K562 (cell line): ENCODE results near the gene MBOAT2. TPM values are rescaled to one million over a fixed set of nuclear protein-coding genes. Genes with fewer than 3 reads are reported as not detected.

Source experiments
- ARID1B ChIP-seq: fragments of 450-650 bp; IDR thresholded peaks from 2 replicates; pipeline ENCODE4 v1.6.1; 2016; ENCODE audit warnings: antibody characterized with exemption, mild to moderate bottlenecking, inconsistent platforms
- ATF2 ChIP-seq: sonication (generic); formaldehyde crosslinking; IDR thresholded peaks from 2 replicates; pipeline ENCODE4 v1.8.1; 2022; ENCODE audit warnings: missing genetic modification reagents
- ATF6 ChIP-seq: sonication (generic); formaldehyde crosslinking; IDR thresholded peaks from 2 replicates; pipeline ENCODE4 v1.4.0; 2020; ENCODE audit warnings: mild to moderate bottlenecking, missing genetic modification reagents
- BRD4 ChIP-seq: fragments of 200-600 bp; sonication (generic); IDR thresholded peaks from 2 replicates; pipeline ENCODE4 v1.6.1; 2017; ENCODE audit warnings: inconsistent platforms
- FOS ChIP-seq: IDR thresholded peaks from 3 replicates; pipeline ENCODE4 v1.6.1; 2011; ENCODE audit not compliant: insufficient read length; ENCODE audit errors: extremely low read depth
- FOXA3 ChIP-seq, 2 experiments: fragments of 450-650 bp in 1 of 2; sonication (generic) in 1 of 2; formaldehyde crosslinking; IDR thresholded peaks in 1 of 2; conservative IDR thresholded peaks in 1 of 2; 2 replicates each; pipeline versions ENCODE4 v1.4.0 to v1.8.0; 2020 to 2022; ENCODE audit warnings: mild to moderate bottlenecking in 2 of 2, missing genetic modification reagents in 1 of 2
- IRF2 ChIP-seq: sonication (generic); formaldehyde crosslinking; IDR thresholded peaks from 2 replicates; pipeline ENCODE4 v1.8.1; 2022; ENCODE audit warnings: mild to moderate bottlenecking, missing genetic modification reagents
- KAT8 ChIP-seq: fragments of 450-650 bp; IDR thresholded peaks from 2 replicates; pipeline ENCODE4 v1.6.1; 2016; ENCODE audit warnings: low read depth, mild to moderate bottlenecking
- KLF6 ChIP-seq: fragments of 250-450 bp; sonication (Bioruptor Pico); IDR thresholded peaks from 2 replicates; pipeline ENCODE4 v1.4.0; 2020; ENCODE audit warnings: mild to moderate bottlenecking, moderate library complexity, borderline replicate concordance
- MED1 ChIP-seq: sonication (generic); formaldehyde crosslinking; IDR thresholded peaks from 2 replicates; pipeline ENCODE4 v1.8.1; 2023; ENCODE audit warnings: missing genetic modification reagents, borderline replicate concordance
- MEF2A ChIP-seq: IDR thresholded peaks from 2 replicates; pipeline ENCODE4 v1.6.1; 2011; ENCODE audit warnings: low read depth, mild to moderate bottlenecking, low read length, moderate library complexity; ENCODE audit not compliant: control insufficient read depth
- MEIS2 ChIP-seq: fragments of 450-650 bp; IDR thresholded peaks from 2 replicates; pipeline ENCODE4 v1.6.1; 2014; ENCODE audit warnings: mild to moderate bottlenecking; ENCODE audit not compliant: partially characterized antibody
- NCOA1 ChIP-seq: fragments of 450-650 bp; IDR thresholded peaks from 2 replicates; pipeline ENCODE4 v1.6.1; 2016; ENCODE audit warnings: low read depth
- NFRKB ChIP-seq: fragments of 450-650 bp; IDR thresholded peaks from 2 replicates; pipeline ENCODE4 v1.6.1; 2016; ENCODE audit warnings: low read depth
- NUFIP1 ChIP-seq: fragments of 450-650 bp; IDR thresholded peaks from 2 replicates; pipeline ENCODE4 v1.6.1; 2018; ENCODE audit not compliant: partially characterized antibody
- OTX1 ChIP-seq: fragments of 450-650 bp; formaldehyde crosslinking; IDR thresholded peaks from 2 replicates; pipeline ENCODE4 v1.4.0; 2022; ENCODE audit warnings: mild to moderate bottlenecking
- PATZ1 ChIP-seq: fragments of 250-450 bp; sonication (Bioruptor Pico); IDR thresholded peaks from 2 replicates; pipeline ENCODE4 v1.5.0; 2020; ENCODE audit warnings: mild to moderate bottlenecking, borderline replicate concordance
- PHB2 ChIP-seq: fragments of 450-650 bp; IDR thresholded peaks from 2 replicates; pipeline ENCODE4 v1.6.1; 2017; ENCODE audit warnings: low read depth
- PHF20 ChIP-seq: fragments of 450-650 bp; IDR thresholded peaks from 2 replicates; pipeline ENCODE4 v1.6.1; 2018; ENCODE audit not compliant: partially characterized antibody
- RBM25 ChIP-seq: fragments of 200-400 bp; formaldehyde crosslinking; IDR thresholded peaks from 2 replicates; pipeline ENCODE4 v1.6.1; 2018; ENCODE audit warnings: low read length, low read depth, moderate library complexity; ENCODE audit not compliant: severe bottlenecking
- RNF2 ChIP-seq: sonication (generic); IDR thresholded peaks from 2 replicates; pipeline ENCODE4 v1.6.1; 2016
- RUNX1 ChIP-seq: sonication (generic); IDR thresholded peaks from 2 replicates; pipeline ENCODE4 v1.6.1; 2016; ENCODE audit warnings: antibody characterized with exemption, low read depth
- SAFB ChIP-seq: fragments of 200-400 bp; formaldehyde crosslinking; IDR thresholded peaks from 2 replicates; pipeline ENCODE4 v1.6.1; 2017; ENCODE audit warnings: low read depth, low read length, borderline replicate concordance
- ZNF24 ChIP-seq: fragments of 450-650 bp; IDR thresholded peaks from 2 replicates; pipeline ENCODE4 v1.6.1; 2016
- ZNF507 ChIP-seq: conservative IDR thresholded peaks from 2 replicates; pipeline ENCODE4 v1.6.1; 2017; ENCODE audit warnings: missing genetic modification characterization, missing compliant biosample characterization
- ZNF583 ChIP-seq: fragments of 250-450 bp; sonication (Bioruptor Pico); IDR thresholded peaks from 2 replicates; pipeline ENCODE4 v1.4.0; 2020
- ZNF77 ChIP-seq: fragments of 250-450 bp; sonication (Bioruptor Pico); IDR thresholded peaks from 2 replicates; pipeline ENCODE4 v1.5.0; 2020
- polyA plus RNA-seq, 8 experiments: library from polyadenylated mRNA; depleted of rRNA in 4 of 8; stranded (reverse) in 5 of 8; unstranded in 3 of 8; fragments of >200 nt; fragmentation: Nextera tagmentation in 2 of 8; fragmentation: Illumina TruSeq in 1 of 8; extraction: Ambion mirVana in 2 of 8; extraction: Trizol in 1 of 8; gene quantifications; 2 replicates each; pipeline versions ENCODE4 v1.2.1 to v1.2.3, GENCODE V29; 2011 to 2014; ENCODE audit warnings: inconsistent platforms in 1 of 8, missing spikeins in 1 of 8
- total RNA-seq, 7 experiments: library from RNA; depleted of rRNA in 6 of 7; stranded (reverse); fragments of >200 nt in 6 of 7; fragmentation: Illumina TruSeq in 2 of 7; extraction: Trizol in 2 of 7; gene quantifications; 2 replicates each; pipeline versions ENCODE4 v1.2.1 to v1.2.3, GENCODE V29; 2011 to 2021; ENCODE audit warnings: low replicate concordance in 1 of 7

The MBOAT2 gene
- total and polyA plus RNA-seq, 9 of the 15 experiments (the other 6 are each of a cell fraction or from before 2014, with no cell fraction given) = 8.4 to 122 (median 27.6) TPM

- TF ChIP-seq KLF6 (CRISPR knock-in tag) (no peak), OTX1 (no peak), MED1 (CRISPR knock-in tag) (no peak), FOS (peak; percentile 23), NCOA1 (peak; percentile 12; the same call in 1 of the 2 replicates), MEF2A (peak; percentile 73; the same call in 1 of the 2 replicates), NUFIP1 (no peak), RNF2 (no peak), ATF2 (no peak), ARID1B (peak; percentile 72), BRD4 (no peak), MEIS2 (peak; percentile 91), RBM25 (no peak), PATZ1 (CRISPR knock-in tag) (no peak), ATF6 (CRISPR knock-in tag) (no peak), SAFB (no peak), PHF20 (no peak), ZNF77 (CRISPR knock-in tag) (no peak), ZNF583 (CRISPR knock-in tag) (no peak), ZNF24 (peak; percentile 68; the same call in 1 of the 2 replicates), KAT8 (no peak), NFRKB (no peak), PHB2 (no peak), ZNF507 (no peak), FOXA3 (CRISPR knock-in tag; conservative IDR thresholded peaks at IDR 0.05 in 1 of 2, IDR thresholded peaks at IDR 0.05 in 1 of 2) (peak in 1 of 2 experiments; percentile 56; a peak in 1 of 4 replicates), IRF2 (CRISPR knock-in tag) (no peak), RUNX1 (no peak)
Observed at GRCh38 chr2:8803658-8804379, 199.7 kb downstream of the MBOAT2 start (continued).
